Body of pancreas (tissue), 4 donors: ENCODE measurements around the gene KANK4.

Experiments used
- CTCF ChIP-seq, 7 experiments: fragments of 450-650 bp in 4 of 7; fragments of 200-600 bp in 3 of 7; sonication (generic) in 3 of 7; IDR thresholded peaks; one replicate each; pipeline ENCODE4 v1.5.1; 2016 to 2019; ENCODE audit warnings: antibody characterized with exemption in 7 of 7
- POLR2A ChIP-seq, 3 donors: fragments of 450-650 bp; IDR thresholded peaks; one replicate each; pipeline ENCODE4 v1.6.1; 2016; ENCODE audit warnings: antibody characterized with exemption in 3 of 3, mild to moderate bottlenecking in 2 of 3

- TF ChIP-seq POLR2A (IDR thresholded peaks at IDR 0.05): no peak
- TF ChIP-seq CTCF (IDR thresholded peaks at IDR 0.05): no peak
Measured at GRCh38 chr1:62353853-62354252, 34.6 kb upstream of the KANK4 start.
